WERI-Rb-1 (cell line): ENCODE data around the gene ACOX3.

Source experiments
- DNase-seq: peaks from one replicate; pipeline ENCODE4 v3.0.0-alpha.2; 2020
- H3K27ac ChIP-seq: fragments of 250-450 bp; sonication (Bioruptor Pico); 2 replicates; pipeline ENCODE4 v1.5.1; 2020; ENCODE audit warnings: mild to moderate bottlenecking, moderate library complexity
- H3K27me3 ChIP-seq: fragments of 250-450 bp; sonication (Bioruptor Pico); 2 replicates; pipeline ENCODE4 v1.5.1; 2021; ENCODE audit warnings: mild to moderate bottlenecking, low read depth, moderate library complexity; ENCODE audit not compliant: insufficient read depth, severe bottlenecking
- H3K36me3 ChIP-seq: fragments of 250-450 bp; sonication (Bioruptor Pico); 2 replicates; pipeline ENCODE4 v1.5.1; 2020; ENCODE audit warnings: mild to moderate bottlenecking, moderate library complexity
- H3K4me3 ChIP-seq: 2 replicates; pipeline ENCODE4 v1.5.1; 2011; ENCODE audit warnings: low read depth, mild to moderate bottlenecking, control low read depth, low read length
- H3K9me3 ChIP-seq: fragments of 250-450 bp; sonication (Bioruptor Pico); 2 replicates; pipeline ENCODE4 v1.5.1; 2021; ENCODE audit warnings: mild to moderate bottlenecking, moderate library complexity; ENCODE audit not compliant: severe bottlenecking
- TF ChIP-seq, protein P1 (sequence below): IDR thresholded peaks from 2 replicates; pipeline ENCODE4 v1.5.1; 2011; ENCODE audit warnings: low read depth, mild to moderate bottlenecking, control low read depth, inconsistent platforms, low read length

Gene ACOX3

DNA sequence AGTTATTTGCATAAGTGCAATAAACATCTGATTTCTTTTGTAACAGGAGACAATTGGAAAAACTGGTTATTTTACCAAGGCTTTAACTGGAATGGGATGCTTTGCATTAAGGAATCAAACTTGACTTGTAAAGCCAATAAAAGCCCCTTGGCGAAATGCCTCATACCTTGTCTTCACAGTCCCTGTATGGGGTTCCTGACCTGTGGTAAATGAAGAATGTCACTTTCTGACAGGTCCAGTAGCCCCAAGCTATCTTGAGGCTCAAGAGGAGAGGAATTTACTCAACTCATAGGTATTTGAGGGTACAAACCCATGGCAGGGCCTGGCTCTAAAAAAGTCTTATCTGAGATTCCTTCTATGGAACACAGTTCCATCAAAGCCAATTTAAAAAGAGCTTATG lies 78.0 kb downstream of the ACOX3 start:
- TF ChIP-seq, protein P1, sequence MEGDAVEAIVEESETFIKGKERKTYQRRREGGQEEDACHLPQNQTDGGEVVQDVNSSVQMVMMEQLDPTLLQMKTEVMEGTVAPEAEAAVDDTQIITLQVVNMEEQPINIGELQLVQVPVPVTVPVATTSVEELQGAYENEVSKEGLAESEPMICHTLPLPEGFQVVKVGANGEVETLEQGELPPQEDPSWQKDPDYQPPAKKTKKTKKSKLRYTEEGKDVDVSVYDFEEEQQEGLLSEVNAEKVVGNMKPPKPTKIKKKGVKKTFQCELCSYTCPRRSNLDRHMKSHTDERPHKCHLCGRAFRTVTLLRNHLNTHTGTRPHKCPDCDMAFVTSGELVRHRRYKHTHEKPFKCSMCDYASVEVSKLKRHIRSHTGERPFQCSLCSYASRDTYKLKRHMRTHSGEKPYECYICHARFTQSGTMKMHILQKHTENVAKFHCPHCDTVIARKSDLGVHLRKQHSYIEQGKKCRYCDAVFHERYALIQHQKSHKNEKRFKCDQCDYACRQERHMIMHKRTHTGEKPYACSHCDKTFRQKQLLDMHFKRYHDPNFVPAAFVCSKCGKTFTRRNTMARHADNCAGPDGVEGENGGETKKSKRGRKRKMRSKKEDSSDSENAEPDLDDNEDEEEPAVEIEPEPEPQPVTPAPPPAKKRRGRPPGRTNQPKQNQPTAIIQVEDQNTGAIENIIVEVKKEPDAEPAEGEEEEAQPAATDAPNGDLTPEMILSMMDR: no peak
- Histone ChIP-seq H3K27me3 (no peaks in the 10 kb centered on the region), H3K36me3 (no peaks in the 10 kb centered on the region), H3K4me3 (no peak overlapping the region), H3K27ac (no peak overlapping the region), H3K9me3 (no peaks in the 10 kb centered on the region)
- no peak for DNase-seq

DNA sequence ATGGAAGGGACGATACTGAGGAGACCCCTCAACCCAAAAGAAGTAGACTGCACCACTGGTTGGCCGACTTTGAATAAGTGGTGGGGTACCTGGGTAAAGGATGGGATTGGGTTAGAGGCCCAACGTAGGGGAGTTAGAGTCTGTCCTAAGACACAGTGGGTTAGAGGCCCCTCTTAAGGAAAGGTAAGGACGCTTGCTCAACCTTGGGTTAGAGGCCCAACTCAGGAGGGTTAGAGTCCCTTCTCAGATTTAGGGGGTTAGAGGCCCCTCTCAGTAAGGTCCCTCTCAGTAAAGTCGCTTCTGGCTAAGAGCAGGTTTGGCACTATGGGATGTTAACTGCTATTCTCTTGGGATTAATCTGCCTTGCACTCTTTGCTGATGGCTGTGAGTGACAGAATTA lies 81.3 kb downstream of the ACOX3 start:
- no peaks in the 10 kb centered on the region for H3K27me3 ChIP-seq
- no peaks in the 10 kb centered on the region for H3K36me3 ChIP-seq
- no peak overlapping the region for H3K27ac ChIP-seq
- H3K4me3 ChIP-seq: no peak overlapping the region
- TF ChIP-seq, protein P1: no peak
- no peak for DNase-seq
- H3K9me3 ChIP-seq: no peaks in the 10 kb centered on the region

DNA sequence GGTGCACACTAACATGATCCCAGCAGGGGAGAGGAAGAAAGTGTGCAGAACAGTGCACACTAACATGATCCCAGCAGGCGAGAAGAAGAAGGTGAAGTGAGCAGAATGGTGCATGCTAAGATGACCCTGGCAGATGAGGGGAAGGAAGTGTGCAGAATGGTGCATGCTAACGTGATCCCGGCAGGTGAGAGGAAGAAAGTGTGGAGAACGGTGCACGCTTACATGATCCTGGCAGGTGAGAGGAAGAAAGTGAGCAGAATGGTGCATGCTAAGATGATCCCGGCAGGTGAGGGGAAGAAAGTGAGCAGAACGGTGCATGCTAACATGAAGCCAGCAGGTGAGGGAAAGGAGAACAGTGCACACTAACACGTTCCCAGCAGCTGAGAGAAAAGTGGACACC lies 83.7 kb downstream of the ACOX3 start:
- DNase-seq: peak; percentile 3
- Histone ChIP-seq H3K9me3 (no peaks in the 10 kb centered on the region), H3K27me3 (no peaks in the 10 kb centered on the region), H3K27ac (no peak overlapping the region), H3K4me3 (no peak overlapping the region), H3K36me3 (no peaks in the 10 kb centered on the region)
- TF ChIP-seq, protein P1: no peak

DNA sequence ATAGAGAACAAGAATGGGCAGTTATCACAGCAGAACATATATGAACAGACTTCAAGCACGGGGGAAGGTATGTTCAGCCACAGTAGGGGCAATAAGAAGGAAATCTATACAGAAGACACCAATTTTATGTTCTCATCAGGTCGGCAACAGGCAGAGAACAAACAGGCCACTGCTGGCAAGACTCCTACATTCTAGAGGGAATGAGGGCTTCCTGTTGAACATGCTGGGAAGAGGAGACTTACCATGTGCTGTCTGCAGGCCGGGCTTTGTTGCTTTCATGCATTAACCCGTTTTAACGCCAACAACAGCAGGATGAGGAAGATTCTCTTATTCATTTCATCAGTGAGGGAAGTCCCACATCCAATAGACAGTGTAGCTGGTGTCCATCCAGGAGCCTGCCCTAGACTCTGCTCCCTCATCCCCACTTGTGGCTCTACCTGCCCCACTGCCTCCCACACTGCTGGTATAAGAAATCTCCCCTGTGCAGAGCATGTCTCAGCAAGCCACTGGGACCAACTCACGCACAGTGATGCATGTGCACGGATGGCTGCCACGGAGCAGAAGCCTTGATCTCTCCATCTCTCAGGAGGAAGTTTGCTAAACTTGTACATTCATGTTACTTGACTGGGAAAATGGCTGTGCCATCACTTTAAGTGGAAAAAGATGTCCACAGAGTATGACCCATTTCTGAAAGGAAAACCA lies 84.5 kb downstream of the ACOX3 start:
- Histone ChIP-seq H3K27me3 (no peaks in the 10 kb centered on the region), H3K4me3 (no peak overlapping the region), H3K9me3 (no peaks in the 10 kb centered on the region), H3K36me3 (no peaks in the 10 kb centered on the region), H3K27ac (no peak overlapping the region)
- DNase-seq: peak; percentile 3
- TF ChIP-seq, protein P1: no peak

DNA sequence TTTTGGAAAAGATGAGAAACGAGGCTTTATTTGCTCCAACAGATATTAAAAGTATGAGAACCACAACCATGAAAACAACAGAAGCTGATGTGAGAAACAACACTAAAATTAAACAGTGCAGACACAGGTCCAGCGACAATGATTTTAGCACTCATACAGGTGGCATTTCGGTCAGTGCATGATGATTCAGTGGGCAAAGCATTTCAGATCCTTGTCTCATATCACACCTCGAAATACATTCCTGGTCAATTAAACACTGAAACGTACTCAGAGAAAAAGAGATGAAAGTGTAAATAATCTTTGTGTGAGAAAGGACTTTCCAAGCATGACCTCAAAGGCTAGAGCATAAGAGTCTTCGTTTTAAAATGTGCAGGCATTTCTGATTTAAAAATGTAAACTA lies 85.2 kb downstream of the ACOX3 start:
- Histone ChIP-seq H3K4me3 (no peak overlapping the region), H3K9me3 (no peaks in the 10 kb centered on the region), H3K36me3 (no peaks in the 10 kb centered on the region), H3K27me3 (no peaks in the 10 kb centered on the region), H3K27ac (no peak overlapping the region)
- TF ChIP-seq, protein P1: no peak
- DNase-seq: peak; percentile 0

DNA sequence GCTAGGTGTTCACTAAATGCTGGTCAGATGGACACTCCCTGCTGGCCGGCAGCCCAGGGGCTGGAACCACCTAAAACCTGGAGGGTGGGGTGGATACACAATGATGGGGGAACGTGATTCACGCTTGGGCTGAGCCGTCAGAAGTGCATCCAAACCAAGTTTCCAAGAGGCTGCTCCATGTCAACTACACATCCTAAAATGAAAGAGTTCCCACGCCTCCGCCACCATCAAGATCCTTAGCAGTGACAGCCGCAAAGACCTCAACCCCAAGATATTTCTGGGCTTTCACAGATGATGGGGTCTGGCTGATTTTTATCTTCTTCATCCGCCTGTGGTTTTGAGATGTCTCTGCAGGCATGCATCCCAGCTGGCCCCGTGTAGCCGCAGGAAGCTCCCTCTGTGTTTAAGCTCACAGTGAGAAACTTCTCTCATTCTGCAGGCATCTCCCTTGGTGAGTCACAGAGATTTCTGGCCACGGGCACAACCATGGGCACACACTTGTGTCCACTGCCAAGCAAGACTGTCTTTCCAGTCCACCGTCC lies 86.5 kb downstream of the ACOX3 start:
- peak; percentile 2 for DNase-seq
- Histone ChIP-seq H3K27ac (no peak overlapping the region), H3K36me3 (no peaks in the 10 kb centered on the region), H3K4me3 (no peak overlapping the region), H3K9me3 (no peaks in the 10 kb centered on the region), H3K27me3 (no peaks in the 10 kb centered on the region)
- TF ChIP-seq, protein P1: no peak
